Anterior cingulate cortex (tissue), 58 donors: ENCODE results near the gene IP6K2.
A peak's percentile ranks its signal among the peaks of the same experiment; 100 is the strongest.

Source experiments
- DNase-seq, 58 donors: peaks; one replicate each; lab custom pipeline; 2025; lab: John Stamatoyannopoulos, UW

Gene IP6K2

DNA sequence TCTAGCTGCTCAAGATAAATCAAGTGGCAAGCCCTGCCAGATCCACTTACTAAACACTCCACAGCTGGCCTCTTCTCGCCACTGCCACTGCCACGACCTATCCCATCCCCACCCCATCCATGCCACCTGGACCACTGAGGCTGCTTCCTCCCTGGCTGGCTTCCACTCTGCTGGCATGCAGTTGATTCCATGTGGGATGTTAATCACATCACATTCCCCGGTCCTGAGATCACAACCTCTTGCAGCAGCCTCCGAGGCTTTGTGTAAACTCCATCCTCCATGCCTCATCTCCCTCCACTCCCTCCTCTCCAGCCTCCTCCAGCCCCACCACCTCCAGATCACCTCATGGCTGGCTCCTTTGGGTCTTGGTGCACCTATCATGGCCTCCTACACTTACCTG lies 39.0 kb downstream of the IP6K2 start:
- no peak for DNase-seq

DNA sequence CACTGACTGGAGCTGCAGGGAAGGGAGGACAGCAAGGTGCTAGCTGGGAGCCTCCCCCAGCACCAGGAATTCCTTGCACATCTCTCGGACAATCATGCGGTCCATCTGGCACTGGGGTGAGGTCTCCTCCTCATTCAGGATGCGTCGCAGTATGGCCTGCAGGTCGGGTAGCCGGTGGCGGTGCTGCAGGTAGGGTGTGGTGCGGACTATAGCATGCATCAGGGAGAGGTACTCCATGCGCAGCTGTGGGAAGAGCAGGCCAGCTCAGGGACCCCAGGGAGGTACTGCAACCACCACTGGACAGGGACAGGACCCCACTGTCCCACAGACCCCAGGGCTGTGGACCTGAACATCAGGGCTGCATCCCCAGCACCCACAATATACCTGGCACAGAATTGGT lies 42.5 kb downstream of the IP6K2 start:
- DNase-seq, result no peak

DNA sequence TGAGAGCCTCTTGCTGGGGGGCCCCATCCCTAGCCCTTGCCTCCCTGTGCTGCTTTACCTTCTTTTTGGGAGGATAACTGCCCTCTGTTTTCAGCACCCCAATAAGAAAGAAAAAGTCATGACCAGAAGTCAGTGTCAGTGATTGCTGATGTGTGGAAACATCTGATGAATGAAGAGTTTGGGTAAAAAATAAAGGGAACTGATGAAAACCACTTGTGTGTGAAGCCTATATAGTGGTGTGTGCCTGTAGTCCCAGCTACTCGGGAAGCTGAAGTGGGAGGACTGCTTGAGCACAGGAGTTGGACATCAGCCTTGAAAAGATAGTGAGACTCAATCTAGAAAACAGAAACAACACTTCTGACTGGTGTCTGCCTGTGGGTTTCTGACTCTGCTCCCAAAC lies 44.5 kb downstream of the IP6K2 start:
- no peak for DNase-seq

DNA sequence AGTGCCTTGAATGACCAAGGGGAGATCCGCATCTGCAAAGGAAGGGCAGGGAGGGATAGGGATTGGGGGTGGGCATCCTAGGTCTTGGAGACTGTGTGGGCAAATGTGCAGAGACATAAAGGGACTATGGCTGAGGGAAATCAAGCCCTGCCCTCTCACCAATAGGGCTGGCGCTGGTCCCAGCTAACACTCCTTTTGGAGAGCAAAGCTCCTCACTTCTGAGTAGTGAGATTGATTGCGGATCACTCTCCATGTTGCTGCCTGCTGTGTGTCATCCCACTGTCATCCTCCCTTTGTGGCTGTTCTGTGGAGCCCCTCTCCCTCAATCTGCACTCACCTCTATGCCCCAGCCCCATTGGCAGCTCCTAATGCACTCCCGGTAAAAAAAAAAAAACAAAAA lies 52.1 kb downstream of the IP6K2 start:
- no peak for DNase-seq

DNA sequence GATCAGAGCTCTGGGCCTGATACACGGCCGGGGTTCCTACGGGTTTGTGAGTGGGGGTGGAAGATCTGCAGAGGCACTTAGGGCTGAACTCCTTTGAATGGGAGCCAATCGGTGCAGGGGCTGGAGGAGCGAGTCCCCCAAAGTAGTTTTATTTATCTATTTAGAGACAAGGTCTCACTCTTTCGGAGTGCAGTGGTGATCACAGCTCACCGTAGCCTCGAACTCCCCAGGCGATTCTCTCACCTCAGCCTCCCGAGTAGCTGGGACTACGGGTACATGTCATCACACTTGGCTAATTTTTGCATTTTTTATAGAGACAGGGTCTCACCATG lies 52.7 kb downstream of the IP6K2 start:
- no peak for DNase-seq

DNA sequence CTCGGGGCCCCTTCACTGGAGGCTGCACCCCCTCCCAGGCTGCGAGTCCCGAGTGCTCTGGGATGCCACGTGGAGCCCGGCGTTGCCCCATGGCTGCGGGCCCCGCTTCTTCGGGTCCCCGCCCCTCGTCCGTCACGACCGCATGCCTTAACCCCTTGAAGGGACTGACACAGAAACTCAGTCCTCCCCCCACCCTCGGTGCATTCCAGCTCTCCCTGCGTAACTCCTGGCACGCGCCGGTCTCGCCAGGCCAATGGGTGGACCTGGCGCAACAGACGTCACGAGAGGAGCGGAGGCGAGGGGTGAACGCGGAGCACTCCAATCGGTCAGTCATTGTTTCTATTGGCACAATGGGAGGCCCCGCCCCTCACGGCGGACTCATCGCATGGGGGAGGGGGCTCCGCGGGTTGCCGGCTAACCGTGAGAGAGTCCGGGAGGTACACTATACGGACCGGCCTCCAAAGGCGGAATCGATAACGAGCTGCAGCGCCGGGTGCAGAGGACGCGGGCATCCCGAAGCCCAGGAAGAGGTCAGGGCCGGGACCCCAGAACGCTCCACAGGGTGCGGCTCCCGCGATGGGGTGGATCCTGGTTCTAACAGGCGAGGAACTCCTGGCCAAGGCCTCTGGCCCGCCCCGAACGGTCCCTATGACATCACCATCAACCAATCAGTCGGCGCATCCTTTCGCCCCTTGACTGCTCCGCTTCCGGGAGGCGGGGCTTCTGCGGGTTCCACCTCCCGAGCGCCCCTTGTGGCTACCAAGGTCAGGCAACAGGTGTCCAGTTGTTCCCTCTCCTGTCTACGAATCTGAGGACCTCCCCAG lies 53.3 kb downstream of the IP6K2 start:
- DNase-seq, result peak; percentile 83 to 99 (median 93)

DNA sequence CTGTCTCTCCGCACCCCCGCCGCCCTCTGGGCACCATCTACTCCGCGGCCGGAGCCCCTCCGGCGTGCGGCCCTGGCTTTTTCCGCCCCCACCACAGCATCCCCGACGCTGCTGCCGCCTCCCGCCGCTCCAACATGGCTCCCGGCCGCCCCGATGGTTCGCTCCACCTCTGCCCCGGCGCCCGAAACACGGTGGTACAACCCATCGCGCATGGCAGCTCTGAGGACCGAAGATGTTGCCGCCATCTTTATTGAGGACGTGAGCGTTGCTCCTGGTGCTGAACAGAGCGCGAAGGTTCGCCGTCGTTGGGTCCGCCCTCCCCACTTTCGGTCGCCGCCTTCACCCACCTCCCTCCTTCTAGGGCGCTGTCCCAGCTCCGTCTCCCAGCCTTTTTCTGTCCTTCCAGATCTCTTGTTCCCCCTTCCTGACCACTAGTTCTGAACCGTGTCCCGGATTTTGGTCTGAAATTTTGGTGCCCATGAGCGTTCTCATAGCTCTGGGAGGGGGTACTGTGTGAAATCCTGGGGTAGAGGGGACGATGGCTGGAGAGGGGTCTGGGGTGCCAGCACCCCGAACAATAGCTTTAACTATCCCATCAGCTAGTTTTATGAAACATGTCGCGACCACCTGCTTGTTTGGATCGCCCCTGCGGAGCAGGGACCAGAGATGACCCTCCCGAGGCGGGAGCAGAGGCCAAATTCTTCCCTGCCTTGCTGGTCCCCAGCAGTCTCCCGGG lies 54.1 kb downstream of the IP6K2 start, which contains the start of gene CELSR3:
Gene CELSR3 (minus strand): TSS at position 134 of the 736 bp plus-strand sequence. CDS start 252 bp downstream, outside the sequence.
- peak; percentile 30 to 91 (median 75) for DNase-seq

DNA sequence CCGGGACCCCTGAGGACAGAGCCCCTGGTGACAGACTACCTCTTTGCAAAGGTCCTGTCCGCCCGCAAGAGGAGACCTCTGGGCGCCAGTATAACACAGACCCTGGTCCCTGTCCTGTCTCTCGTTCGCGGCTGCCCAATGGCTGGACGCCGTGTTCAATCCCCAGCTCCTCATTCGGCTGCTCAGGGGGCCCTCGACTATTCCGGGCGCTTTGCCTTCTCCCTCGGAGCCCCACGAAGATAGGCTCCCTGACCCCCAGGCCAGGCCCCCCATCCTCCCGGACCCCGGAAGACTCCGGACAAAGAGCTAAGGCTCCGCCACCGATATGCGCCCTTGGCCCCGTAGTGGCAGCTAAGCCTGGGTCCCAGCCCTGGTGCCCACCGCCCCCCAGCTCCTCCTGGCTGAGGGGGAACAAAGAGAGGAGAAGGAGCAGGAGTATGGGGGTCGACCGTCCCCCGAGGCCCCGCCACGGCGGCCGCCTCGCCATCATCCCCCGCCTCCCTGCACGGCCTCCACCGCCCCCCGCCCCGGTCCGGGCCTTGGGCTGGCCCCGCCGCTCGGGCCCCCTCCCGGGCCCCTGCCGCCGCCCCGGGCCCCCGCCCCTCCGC lies 54.8 kb downstream of the IP6K2 start:
- DNase-seq, result peak in 6 of 58 donors; percentile 17 to 64 (median 35)

DNA sequence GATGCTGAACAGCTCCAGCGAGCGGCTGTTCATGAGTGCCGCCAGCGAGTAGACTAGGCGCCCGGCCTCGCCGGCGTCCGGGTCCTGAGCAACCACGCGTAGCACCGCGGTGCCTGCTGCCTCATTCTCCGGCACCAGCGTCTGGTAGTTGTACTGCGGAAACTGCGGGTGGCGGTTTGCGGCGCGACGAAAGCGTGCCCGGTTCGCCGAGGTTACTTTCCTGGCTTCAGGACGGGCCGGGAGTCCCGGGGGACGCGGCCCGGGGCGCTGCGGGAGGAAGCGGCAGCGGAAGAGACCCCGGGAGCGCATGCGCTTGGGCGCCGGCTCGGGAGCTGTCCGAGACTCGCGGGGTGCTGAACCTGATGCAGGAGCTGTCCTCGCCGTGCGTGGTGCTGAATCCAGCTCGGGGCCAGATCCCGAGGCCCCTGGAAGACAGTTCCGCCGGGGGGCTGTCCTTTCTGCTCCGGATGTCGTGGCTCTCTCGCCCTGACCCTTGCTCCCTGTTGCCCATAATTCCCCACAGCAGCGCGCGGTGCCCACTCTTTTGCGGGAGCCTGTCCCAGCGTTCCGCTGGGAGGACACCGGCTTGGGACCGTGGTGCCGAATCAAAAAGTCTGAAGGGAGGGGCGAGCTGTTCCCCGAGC lies 55.4 kb downstream of the IP6K2 start:
- peak in 45 of 58 donors; percentile 15 to 73 (median 45) for DNase-seq

DNA sequence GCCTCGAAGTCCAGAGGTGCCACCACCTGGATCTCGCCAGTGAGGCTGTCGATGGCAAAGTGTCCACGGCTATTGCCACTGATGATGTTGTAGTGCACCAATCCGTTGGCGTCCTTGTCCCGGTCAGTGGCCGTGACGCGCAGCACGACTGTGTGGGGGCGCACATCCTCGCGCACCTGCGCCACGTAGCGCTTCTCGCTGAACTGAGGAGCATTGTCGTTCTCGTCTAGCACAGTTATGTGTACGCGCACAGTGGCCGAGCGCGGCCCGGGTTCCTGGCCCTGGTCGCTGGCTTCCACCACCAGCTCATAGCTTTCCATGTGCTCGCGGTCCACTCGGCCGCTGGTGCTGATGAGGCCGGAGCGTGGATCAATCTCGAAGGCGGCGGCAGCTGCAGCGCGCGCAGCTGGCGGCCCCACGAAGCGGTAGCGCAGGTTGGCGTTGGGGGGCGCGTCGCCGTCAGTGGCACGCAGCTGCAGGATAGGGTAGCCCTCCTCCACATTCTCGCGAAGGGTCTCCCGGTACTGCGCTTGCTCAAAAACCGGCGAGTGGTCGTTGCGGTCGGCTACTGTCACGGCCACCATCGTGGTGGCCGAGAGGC lies 56.1 kb downstream of the IP6K2 start:
- no peak for DNase-seq

DNA sequence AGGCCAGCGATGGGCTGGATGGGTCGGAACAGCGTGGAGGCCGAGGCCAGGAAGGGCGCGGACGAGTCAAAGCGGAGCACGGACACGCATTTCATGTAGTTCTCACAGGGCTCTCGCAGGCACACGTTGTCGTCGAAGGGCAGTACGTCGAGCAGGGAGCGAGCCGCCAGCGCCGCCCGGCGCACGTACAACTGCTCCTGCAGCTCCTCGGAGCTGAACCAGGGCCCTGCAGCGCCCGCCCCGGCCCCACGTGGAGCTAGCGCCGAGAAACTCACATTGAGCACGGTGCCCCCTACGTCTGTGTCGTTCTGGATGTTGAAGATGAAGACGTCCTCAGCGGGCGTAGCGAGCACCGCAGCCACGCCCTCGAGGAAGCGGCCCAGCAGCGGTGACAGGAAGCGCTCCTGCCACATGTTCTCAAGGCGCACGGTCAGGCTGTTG lies 60.2 kb downstream of the IP6K2 start:
- no peak for DNase-seq

DNA sequence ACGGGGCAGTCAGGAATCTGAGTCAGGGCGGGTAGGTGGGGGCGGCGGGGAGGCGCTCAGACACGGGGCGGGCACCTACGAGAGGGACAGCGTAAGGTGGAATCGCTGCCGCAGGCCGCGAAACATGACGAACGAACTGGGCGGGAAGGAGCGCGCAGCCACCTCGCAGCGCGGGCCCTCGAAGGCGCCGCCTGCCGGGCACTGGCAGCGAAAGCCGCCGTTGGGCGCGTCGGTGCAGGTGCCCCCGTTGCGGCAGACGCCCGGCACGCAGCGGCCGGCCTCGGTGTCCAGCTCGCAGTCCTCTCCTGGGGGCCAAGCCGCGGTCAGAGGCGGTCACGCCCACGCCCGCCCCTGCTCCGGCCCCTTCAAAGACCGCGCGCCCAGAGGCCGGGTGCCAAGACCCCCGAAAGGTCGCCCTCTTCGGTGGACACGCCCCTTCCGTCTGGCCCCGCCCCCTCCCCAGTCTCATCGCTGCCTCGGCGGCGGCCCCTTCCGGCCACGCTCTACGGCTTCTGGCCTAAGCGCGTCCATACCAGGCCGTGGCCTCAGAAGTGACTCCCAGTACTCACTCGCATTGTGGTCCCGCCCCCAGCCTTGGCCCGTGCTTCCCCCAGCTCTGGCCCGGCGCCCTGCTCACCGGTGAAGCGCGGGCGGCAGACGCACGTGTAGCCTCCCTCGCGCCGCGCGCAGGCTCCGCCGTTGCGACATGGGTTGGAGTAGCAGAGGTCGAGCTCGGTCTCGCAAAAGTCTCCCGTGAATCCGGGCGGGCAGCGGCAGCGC lies 60.8 kb downstream of the IP6K2 start:
- peak in 37 of 58 donors; percentile 5 to 59 (median 31) for DNase-seq

DNA sequence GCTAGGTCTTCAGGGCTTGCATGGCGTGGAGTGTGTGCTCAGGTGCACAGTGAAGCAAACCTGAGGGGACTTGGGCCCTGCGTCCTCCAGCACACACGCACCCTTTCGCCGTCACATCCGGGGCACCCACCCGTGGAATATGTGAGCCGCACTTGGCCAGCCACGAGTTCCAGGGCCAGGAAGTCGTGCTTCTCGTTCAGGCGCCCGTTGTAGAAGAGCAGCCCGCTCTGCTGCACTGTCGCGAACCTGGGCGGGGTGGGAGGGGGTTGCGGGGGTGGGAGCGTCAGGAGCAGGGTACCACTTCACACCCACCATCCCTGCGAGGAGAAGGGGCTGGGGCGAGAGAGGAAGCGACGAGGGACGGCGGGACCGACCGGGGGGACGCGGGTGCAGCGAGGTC lies 61.4 kb downstream of the IP6K2 start:
- no peak for DNase-seq

DNA sequence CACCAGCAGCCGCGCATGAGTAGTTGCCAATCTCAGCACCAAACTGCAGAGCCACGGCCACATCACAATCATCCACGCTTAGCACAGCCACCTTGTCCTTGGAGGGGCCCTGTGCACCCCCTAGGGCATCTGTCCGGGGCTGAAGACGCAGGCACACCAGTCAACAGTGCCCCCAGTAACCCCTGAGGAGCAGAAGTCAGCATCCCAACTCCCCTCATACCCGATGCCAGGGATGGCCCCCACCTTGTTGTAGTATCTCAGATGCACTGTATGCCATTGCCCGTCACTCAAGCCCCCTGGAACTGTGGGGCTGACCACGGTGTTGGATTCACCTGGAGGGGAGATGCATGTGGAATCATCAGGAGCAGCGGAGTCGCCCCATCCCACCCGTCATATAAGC lies 62.0 kb downstream of the IP6K2 start:
- DNase-seq, result no peak

DNA sequence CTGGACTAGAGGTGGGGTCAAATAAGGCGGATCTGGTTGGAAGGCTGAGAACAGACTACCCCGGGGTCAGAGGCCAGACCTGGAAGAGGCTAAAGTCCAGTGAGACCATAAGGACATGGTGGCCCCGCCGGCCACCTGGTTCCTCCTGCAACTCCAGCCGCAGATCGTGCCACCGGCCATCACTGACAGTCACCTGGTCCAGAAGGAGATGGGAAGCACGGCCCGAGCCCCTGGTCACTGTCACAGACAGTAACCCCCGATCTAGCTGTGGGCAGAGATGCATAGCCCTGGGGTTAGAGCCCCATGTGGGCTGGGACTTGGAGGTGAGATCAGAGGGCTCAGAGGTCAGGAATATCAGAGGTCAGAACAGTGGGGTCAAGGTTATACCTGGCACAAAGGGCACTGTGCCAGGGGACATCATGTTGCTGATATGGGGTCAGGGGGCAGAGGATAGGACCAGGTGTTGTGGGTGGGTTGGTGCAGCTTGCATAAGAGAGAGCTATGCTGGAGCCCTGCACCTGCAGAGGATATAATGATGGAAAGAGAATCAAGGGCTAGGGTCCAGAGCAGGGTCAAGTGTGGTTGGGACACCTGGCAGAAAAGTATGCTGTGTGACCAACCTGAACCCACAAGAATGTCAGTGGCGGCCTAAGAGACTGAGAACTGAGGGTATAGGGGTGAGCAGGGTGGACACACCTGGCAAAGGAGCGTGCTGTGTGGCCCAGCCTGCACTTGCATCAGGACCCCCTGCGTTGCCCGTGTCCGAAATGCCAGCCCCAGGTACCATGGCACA lies 63.9 kb downstream of the IP6K2 start:
- DNase-seq, result no peak

DNA sequence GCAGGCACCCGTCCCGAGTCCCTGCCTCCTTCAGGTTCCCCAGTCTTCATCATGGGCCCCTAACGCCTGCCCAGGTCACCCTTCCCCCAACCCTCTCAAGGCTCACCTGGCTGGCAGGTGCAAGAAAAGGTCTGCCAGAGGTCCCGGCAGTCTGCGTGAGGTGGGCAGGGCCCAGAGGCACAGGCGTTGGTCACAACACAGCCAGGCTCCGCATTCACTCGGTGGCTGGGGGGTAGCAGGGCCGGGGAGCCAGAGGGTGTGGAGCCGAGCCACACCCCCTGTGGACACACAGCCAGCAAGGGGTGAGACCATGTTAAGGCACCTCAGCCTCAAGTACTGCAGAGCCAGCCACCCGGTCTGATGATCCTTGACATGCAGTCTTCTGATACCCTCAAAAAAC lies 65.2 kb downstream of the IP6K2 start:
- DNase-seq, result no peak

DNA sequence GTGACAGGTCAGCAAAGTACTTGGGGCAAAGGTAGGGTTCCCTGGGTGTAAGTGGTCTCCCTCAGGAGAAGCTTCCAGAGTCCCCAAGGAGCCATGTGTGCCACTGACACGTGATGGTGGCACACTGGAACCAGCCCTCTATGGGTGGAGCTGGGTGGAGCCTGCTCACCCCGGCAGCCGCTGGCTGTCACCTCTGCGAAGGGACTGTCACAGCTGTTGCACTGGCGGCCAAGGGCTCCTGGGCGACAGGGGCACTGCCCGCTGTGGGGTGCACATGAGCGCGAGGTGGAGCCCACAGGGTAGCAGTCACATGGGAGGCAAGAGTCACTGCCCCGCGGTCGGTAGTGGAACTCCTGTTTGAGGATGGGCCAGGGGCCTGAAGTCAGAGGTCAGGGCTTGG lies 66.3 kb downstream of the IP6K2 start:
- no peak for DNase-seq

DNA sequence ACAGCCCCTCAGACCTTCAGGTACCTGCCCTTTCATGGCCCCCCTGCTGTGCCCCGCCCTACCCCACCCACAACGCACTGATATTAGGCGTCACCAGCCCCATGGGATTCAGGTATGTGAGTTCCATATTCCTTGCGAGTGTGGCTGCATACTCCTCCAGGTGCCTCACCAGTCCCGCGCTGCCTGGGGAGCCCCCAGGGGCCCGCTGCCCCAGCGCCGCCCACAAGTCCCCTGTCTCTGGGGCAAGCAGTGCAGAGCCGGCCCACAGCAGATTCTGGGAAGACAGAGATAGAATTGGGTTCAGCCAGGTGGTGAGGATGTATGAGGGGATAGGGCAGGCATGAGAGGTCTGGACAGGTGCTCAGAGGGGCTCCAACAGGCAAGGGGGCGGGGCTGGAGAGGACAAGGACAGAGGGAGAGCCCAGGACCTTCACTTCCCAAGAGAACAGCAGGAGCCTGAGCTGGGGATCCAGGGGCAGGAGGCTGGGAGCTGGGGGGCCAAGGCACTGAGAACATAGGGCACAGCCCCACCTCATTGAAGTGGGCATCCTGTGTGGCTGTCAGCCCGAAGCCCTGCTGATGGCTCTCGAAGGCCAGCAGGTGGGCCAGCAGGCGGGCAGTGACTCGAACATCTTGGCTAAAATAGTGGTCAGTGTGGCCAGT lies 68.7 kb downstream of the IP6K2 start:
- DNase-seq, result no peak
